Measurements from ENCODE around the gene CDK5RAP2.

DNA sequence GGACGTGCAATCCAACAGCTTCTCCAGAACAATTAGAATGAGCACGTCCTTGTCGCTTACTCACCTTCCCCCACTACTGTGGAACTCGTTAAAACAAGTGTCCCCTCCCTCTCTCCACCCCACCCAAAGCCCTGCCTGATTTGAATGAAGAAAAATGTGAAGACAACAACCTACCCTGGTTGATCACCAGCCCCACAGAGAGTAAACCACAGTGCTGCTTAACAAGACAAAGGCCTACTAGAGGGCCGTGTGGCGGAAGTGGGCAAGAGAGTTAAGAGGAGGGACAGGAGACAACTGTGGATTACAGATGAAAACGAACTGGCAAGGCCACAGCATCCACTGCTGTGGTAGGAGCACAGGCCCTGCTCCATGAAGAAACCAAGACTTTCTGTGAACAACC, 51.1 kb downstream of the CDK5RAP2 start:
- no peak for TF ChIP-seq EZH2 (IDR thresholded peaks at IDR 0.05; ENCODE audit: insufficient read depth, poor library complexity, severe bottlenecking)
- no peak for TF ChIP-seq EZH2phosphoT487 (IDR thresholded peaks at IDR 0.05; ENCODE audit: insufficient read depth, low read depth)
